HG03439 (cell line): ENCODE data around the gene BTF3.
"Not testable (repeated sequence)": the region's sequence is repeated elsewhere in the genome, so short reads cannot be mapped to it uniquely, and the experiment has no call there.

Source experiments
- ATAC-seq: cut with Tn5 transposase; IDR thresholded peaks from one replicate; pipeline ENCODE4 v1.9.1; 2021; ENCODE audit warnings: mild to moderate bottlenecking, moderate library complexity; ENCODE audit not compliant: unreplicated experiment

The BTF3 gene

GRCh38 chr5:73498057-73498992, at the start of gene BTF3:
Gene BTF3 (plus strand): TSS chr5:73498442. CDS start chr5:73498668, 226 bp downstream.
- ATAC-seq = peak; percentile 95

GRCh38 chr5:73448463-73449136, 49.6 kb upstream of the BTF3 start, which contains the start of gene FOXD1:
Gene FOXD1 (minus strand): TSS chr5:73448777. CDS start chr5:73448362, 415 bp downstream.
- peak; percentile 70 for ATAC-seq

GRCh38 chr5:73450137-73450536, 48.1 kb upstream of the BTF3 start:
- ATAC-seq = no peak

- ATAC-seq = no peak
Observed at GRCh38 chr5:73450672-73451223, 47.5 kb upstream of the BTF3 start.

GRCh38 chr5:73451224-73452130, 46.8 kb upstream of the BTF3 start:
- no peak for ATAC-seq

- no peak for ATAC-seq
Observed at GRCh38 chr5:73452215-73452614, 46.0 kb upstream of the BTF3 start.

GRCh38 chr5:73454379-73455036, 43.7 kb upstream of the BTF3 start:
- peak; percentile 73 for ATAC-seq

GRCh38 chr5:73456462-73456861, 41.8 kb upstream of the BTF3 start:
- not testable (repeated sequence) for ATAC-seq

GRCh38 chr5:73459366-73459765, 38.9 kb upstream of the BTF3 start:
- ATAC-seq = no peak

GRCh38 chr5:73460133-73460532, 38.1 kb upstream of the BTF3 start:
- no peak for ATAC-seq

GRCh38 chr5:73464016-73464745, 34.1 kb upstream of the BTF3 start:
- ATAC-seq = no peak

GRCh38 chr5:73468638-73469037, 29.6 kb upstream of the BTF3 start:
- ATAC-seq = not testable (repeated sequence)

GRCh38 chr5:73469878-73470277, 28.4 kb upstream of the BTF3 start:
- no peak for ATAC-seq

GRCh38 chr5:73471654-73472053, 26.6 kb upstream of the BTF3 start:
- no peak for ATAC-seq

- ATAC-seq = no peak
Observed at GRCh38 chr5:73472116-73472515, 26.1 kb upstream of the BTF3 start.

GRCh38 chr5:73480500-73480899, 17.7 kb upstream of the BTF3 start:
- ATAC-seq = no peak

GRCh38 chr5:73482383-73483136, 15.7 kb upstream of the BTF3 start:
- no peak for ATAC-seq

GRCh38 chr5:73483676-73484075, 14.6 kb upstream of the BTF3 start:
- ATAC-seq = no peak

GRCh38 chr5:73484511-73484910, 13.7 kb upstream of the BTF3 start:
- no peak for ATAC-seq
